ENCODE results near the gene MRGPRX3. TPM values are rescaled to one million over a fixed set of nuclear protein-coding genes. Genes with fewer than 3 reads are reported as not detected.
A peak's percentile ranks its signal among the peaks of the same experiment; 100 is the strongest.
"Not testable (repeated sequence)": the region's sequence is repeated elsewhere in the genome, so short reads cannot be mapped to it uniquely, and the experiment has no call there.

Gene MRGPRX3
- total and polyA plus RNA-seq, 2 of the 13 experiments (the other 11 are each of a cell fraction or from before 2014, with no cell fraction given) = 0.53 TPM; not detected in 1

DNA sequence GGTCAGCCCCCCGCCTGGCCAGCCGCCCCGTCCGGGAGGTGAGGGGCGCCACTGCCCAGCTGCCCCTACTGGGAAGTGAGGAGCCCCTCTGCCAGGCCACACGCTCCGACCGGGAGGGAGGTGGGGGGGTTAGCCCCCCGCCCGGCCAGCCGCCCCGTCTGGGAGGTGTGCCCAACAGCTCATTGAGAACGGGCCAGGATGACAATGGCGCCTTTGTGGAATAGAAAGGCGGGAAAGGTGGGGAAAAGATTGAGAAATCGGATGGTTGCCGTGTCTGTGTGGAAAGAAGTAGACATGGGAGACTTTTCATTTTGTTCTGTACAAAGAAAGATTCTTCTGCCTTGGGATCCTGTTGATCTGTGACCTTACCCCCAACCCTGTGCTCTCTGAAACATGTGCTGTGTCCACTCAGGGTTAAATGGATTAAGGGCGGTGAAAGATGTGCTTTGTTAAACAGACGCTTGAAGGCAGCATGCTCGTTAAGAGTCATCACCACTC lies 11.0 kb upstream of the MRGPRX3 start (continued):
- TF ChIP-seq NR2F1 (CRISPR knock-in tag; IDR thresholded peaks at IDR 0.05) (peak in 1 of 2 experiments; percentile 61; a peak in 1 of 4 replicates), FOXO1 (CRISPR knock-in tag; IDR thresholded peaks at IDR 0.05) (0 out of 2 replicates have a peak, but pooled peaks have one; percentile 6), CREM (IDR thresholded peaks at IDR 0.05) (peak; percentile 33), NCOA2 (CRISPR knock-in tag; IDR thresholded peaks at IDR 0.05) (peak; percentile 61), BCL6 (CRISPR knock-in tag; IDR thresholded peaks at IDR 0.05) (0 out of 2 replicates have a peak, but pooled peaks have one; percentile 45), ZNF687 (CRISPR knock-in tag; IDR thresholded peaks at IDR 0.05) (peak; percentile 37; the same call in 1 of the 2 replicates), SP5 (CRISPR knock-in tag; IDR thresholded peaks at IDR 0.05; ENCODE audit: borderline replicate concordance, low read depth) (peak; percentile 35; the same call in 1 of the 2 replicates), FOXJ3 (CRISPR knock-in tag; IDR thresholded peaks at IDR 0.05; ENCODE audit: borderline replicate concordance) (0 out of 2 replicates have a peak, but pooled peaks have one; percentile 44), NR2F2 (IDR thresholded peaks at IDR 0.05; ENCODE audit: borderline replicate concordance, low read depth) (peak; percentile 40; the same call in 1 of the 2 replicates), HOXA3 (CRISPR knock-in tag; IDR thresholded peaks at IDR 0.05) (0 out of 2 replicates have a peak, but pooled peaks have one; percentile 21), ZNF574 (CRISPR knock-in tag; IDR thresholded peaks at IDR 0.05) (0 out of 2 replicates have a peak, but pooled peaks have one; percentile 25), RARA (CRISPR knock-in tag; IDR thresholded peaks at IDR 0.05) (peak; percentile 36; the same call in 1 of the 2 replicates), NFIC (IDR thresholded peaks at IDR 0.05; ENCODE audit: low read length) (peak; percentile 17; the same call in 1 of the 2 replicates), TFDP1 (CRISPR knock-in tag; IDR thresholded peaks at IDR 0.05; ENCODE audit: borderline replicate concordance) (peak; percentile 76; the same call in 1 of the 2 replicates)
- TF ChIP-seq CREM (CRISPR knock-in tag; IDR thresholded peaks at IDR 0.05) = not testable (repeated sequence)
- TF ChIP-seq, protein P1, sequence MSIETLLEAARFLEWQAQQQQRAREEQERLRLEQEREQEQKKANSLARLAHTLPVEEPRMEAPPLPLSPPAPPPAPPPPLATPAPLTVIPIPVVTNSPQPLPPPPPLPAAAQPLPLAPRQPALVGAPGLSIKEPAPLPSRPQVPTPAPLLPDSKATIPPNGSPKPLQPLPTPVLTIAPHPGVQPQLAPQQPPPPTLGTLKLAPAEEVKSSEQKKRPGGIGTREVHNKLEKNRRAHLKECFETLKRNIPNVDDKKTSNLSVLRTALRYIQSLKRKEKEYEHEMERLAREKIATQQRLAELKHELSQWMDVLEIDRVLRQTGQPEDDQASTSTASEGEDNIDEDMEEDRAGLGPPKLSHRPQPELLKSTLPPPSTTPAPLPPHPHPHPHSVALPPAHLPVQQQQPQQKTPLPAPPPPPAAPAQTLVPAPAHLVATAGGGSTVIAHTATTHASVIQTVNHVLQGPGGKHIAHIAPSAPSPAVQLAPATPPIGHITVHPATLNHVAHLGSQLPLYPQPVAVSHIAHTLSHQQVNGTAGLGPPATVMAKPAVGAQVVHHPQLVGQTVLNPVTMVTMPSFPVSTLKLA (IDR thresholded peaks at IDR 0.05) = peak; percentile 21; the same call in 1 of the 2 replicates

Measured in HepG2 (cell line).